H1 (cell line): ENCODE measurements around the gene RIBC2. TPM values are rescaled to one million over a fixed set of nuclear protein-coding genes. Genes with fewer than 3 reads are reported as not detected.
A peak's percentile ranks its signal among the peaks of the same experiment; 100 is the strongest.

Experiments
- CTCF ChIA-PET: fragments of 300-600 bp; sonication (Branson Sonifier 250); formaldehyde crosslinking; loops from one replicate; lab custom pipeline; 2021; ENCODE audit not compliant: partially characterized antibody; lab: Charles Lee
- POLR2A ChIA-PET: fragments of 300-600 bp; sonication (Branson Sonifier 250); formaldehyde crosslinking; loops from one replicate; lab custom pipeline; 2021; ENCODE audit warnings: inconsistent platforms; ENCODE audit not compliant: partially characterized antibody; lab: Charles Lee
- DNase-seq, 2 experiments: peaks; one replicate each; pipeline versions ENCODE4 v3.0.0 to v3.0.0-alpha.2; 2010 to 2022; ENCODE audit warnings: low spot score in 2 of 2, low read depth in 1 of 2, mixed read lengths in 1 of 2
- FAIRE-seq: peaks from 2 replicates; lab custom pipeline; 2011; peaks lifted over from hg19 to GRCh38; lab: Jason Lieb, UNC
- H2AFZ ChIP-seq: 2 replicates; pipeline ENCODE4 v1.8.1; 2012; ENCODE audit warnings: low read length, inconsistent platforms
- H2AK5ac ChIP-seq: 2 replicates; pipeline ENCODE4 v1.6.1; 2013; ENCODE audit warnings: low read depth, low read length
- H2BK120ac ChIP-seq: replicated peaks from 2 replicates; pipeline ENCODE3; 2013; ENCODE audit warnings: low read depth, low read length, inconsistent platforms
- H2BK12ac ChIP-seq: 2 replicates; pipeline ENCODE4 v1.6.1; 2013; ENCODE audit warnings: low read depth, low read length
- H2BK15ac ChIP-seq: 2 replicates; pipeline ENCODE4 v1.6.1; 2013; ENCODE audit warnings: low read length
- H2BK20ac ChIP-seq: 2 replicates; pipeline ENCODE4 v1.6.1; 2013; ENCODE audit warnings: low read length
- H2BK5ac ChIP-seq: 2 replicates; pipeline ENCODE4 v1.6.1; 2013; ENCODE audit warnings: low read depth, low read length
- H3K14ac ChIP-seq: 2 replicates; pipeline ENCODE4 v1.6.1; 2013; ENCODE audit warnings: inconsistent platforms; ENCODE audit not compliant: insufficient read length
- H3K18ac ChIP-seq: 2 replicates; pipeline ENCODE4 v1.6.1; 2013; ENCODE audit warnings: low read length; ENCODE audit errors: extremely low read depth
- H3K23ac ChIP-seq: 2 replicates; pipeline ENCODE4 v1.6.1; 2013; ENCODE audit warnings: inconsistent platforms; ENCODE audit not compliant: insufficient read length
- H3K23me2 ChIP-seq: 2 replicates; pipeline ENCODE4 v1.6.1; 2013; ENCODE audit warnings: low read depth, low read length
- H3K27ac ChIP-seq: 2 replicates; pipeline ENCODE4 v1.6.1; 2011; ENCODE audit warnings: low read depth, low read length, inconsistent platforms
- H3K27me3 ChIP-seq, 4 experiments: replicated peaks in 1 of 4; 1 replicate in 1 of 4; 2 replicates in 3 of 4; pipeline versions ENCODE4 v1.6.1 to v1.8.1; 2011 to 2013; ENCODE audit warnings: low read length in 3 of 4, mild to moderate bottlenecking in 3 of 4, inconsistent platforms in 2 of 4, mixed read lengths in 2 of 4, moderate library complexity in 1 of 4; ENCODE audit not compliant: control insufficient read depth in 3 of 4, insufficient read depth in 3 of 4; ENCODE audit errors: extremely low read depth in 1 of 4
- H3K36me3 ChIP-seq, 4 experiments: 2 replicates each; pipeline versions ENCODE4 v1.6.1 to v1.8.1; 2011 to 2013; ENCODE audit warnings: mild to moderate bottlenecking in 4 of 4, low read length in 3 of 4, moderate library complexity in 2 of 4, control low read depth in 1 of 4, inconsistent platforms in 1 of 4; ENCODE audit not compliant: insufficient read depth in 4 of 4, control insufficient read depth in 2 of 4
- H3K4ac ChIP-seq: replicated peaks from 2 replicates; pipeline ENCODE3; 2013; ENCODE audit warnings: low read length, low read depth, mixed read lengths, inconsistent platforms; ENCODE audit not compliant: insufficient read length
- H3K4me1 ChIP-seq, 4 experiments: replicated peaks in 1 of 4; 1 replicate in 1 of 4; 2 replicates in 3 of 4; pipeline versions ENCODE4 v1.6.1 to v1.8.1; 2011 to 2013; ENCODE audit warnings: low read length in 3 of 4, inconsistent platforms in 2 of 4, mixed read lengths in 1 of 4; ENCODE audit not compliant: insufficient read depth in 4 of 4, control insufficient read depth in 3 of 4
- H3K4me2 ChIP-seq, 2 experiments: 2 replicates each; pipeline versions ENCODE4 v1.6.1 to v1.8.1; 2011 to 2013; ENCODE audit warnings: low read depth in 2 of 2, low read length in 2 of 2, control low read depth in 1 of 2, inconsistent platforms in 1 of 2, mild to moderate bottlenecking in 1 of 2; ENCODE audit not compliant: insufficient read depth in 1 of 2
- H3K4me3 ChIP-seq, 4 experiments: fragments of 200-600, 300-600 bp in 1 of 4; sonication (generic), shearing (Covaris generic), sonication (Bioruptor Twin) in 1 of 4; 2 replicates each; pipeline versions ENCODE4 v1.5.1 to v1.8.1; 2011 to 2016; ENCODE audit warnings: low read length in 4 of 4, low read depth in 3 of 4, control low read depth in 2 of 4, inconsistent platforms in 2 of 4, mild to moderate bottlenecking in 2 of 4, mixed read lengths in 1 of 4, moderate library complexity in 1 of 4; ENCODE audit not compliant: insufficient read depth in 2 of 4; ENCODE audit errors: extremely low read depth in 1 of 4
- H3K56ac ChIP-seq: replicated peaks from 2 replicates; pipeline ENCODE3; 2013; ENCODE audit warnings: low read depth, mild to moderate bottlenecking, mixed read lengths, low read length, inconsistent platforms; ENCODE audit not compliant: insufficient read length
- H3K79me1 ChIP-seq: 2 replicates; pipeline ENCODE4 v1.6.1; 2013; ENCODE audit warnings: low read depth, low read length, control low read depth
- H3K79me2 ChIP-seq, 2 experiments: 2 replicates each; pipeline versions ENCODE4 v1.6.1 to v1.8.1; 2012 to 2013; ENCODE audit warnings: low read length in 2 of 2, mild to moderate bottlenecking in 2 of 2, inconsistent platforms in 1 of 2; ENCODE audit not compliant: insufficient read depth in 2 of 2, control insufficient read depth in 1 of 2
- H3K9ac ChIP-seq, 4 experiments: replicated peaks in 1 of 4; 1 replicate in 1 of 4; 2 replicates in 3 of 4; pipeline versions ENCODE4 v1.6.1 to v1.8.1; 2011 to 2013; ENCODE audit warnings: low read depth in 3 of 4, low read length in 3 of 4, control low read depth in 2 of 4, mild to moderate bottlenecking in 2 of 4, moderate library complexity in 2 of 4, inconsistent platforms in 1 of 4; ENCODE audit errors: extremely low read depth in 1 of 4
- H3K9me3 ChIP-seq, 2 experiments: 2 replicates each; pipeline versions ENCODE4 v1.6.1 to v1.8.1; 2012 to 2013; ENCODE audit warnings: mild to moderate bottlenecking in 2 of 2, moderate library complexity in 2 of 2, control low read depth in 1 of 2, inconsistent platforms in 1 of 2, low read depth in 1 of 2, low read length in 1 of 2, mixed read lengths in 1 of 2; ENCODE audit not compliant: insufficient read depth in 2 of 2
- H4K20me1 ChIP-seq, 2 experiments: replicated peaks in 1 of 2; 2 replicates each; pipeline versions ENCODE3 to v1.8.1; 2011 to 2013; ENCODE audit warnings: inconsistent platforms in 2 of 2, low read length in 2 of 2, mild to moderate bottlenecking in 1 of 2; ENCODE audit not compliant: insufficient read depth in 2 of 2, control insufficient read depth in 1 of 2
- H4K5ac ChIP-seq: 2 replicates; pipeline ENCODE4 v1.6.1; 2013; ENCODE audit warnings: low read length, low read depth, mixed read lengths, inconsistent platforms; ENCODE audit not compliant: insufficient read length
- H4K8ac ChIP-seq: 2 replicates; pipeline ENCODE4 v1.8.0; 2013; ENCODE audit warnings: mild to moderate bottlenecking, moderate library complexity, low read length, inconsistent platforms; ENCODE audit not compliant: insufficient read depth; ENCODE audit errors: extremely low read depth
- H4K91ac ChIP-seq: replicated peaks from 2 replicates; pipeline ENCODE3; 2013; ENCODE audit warnings: low read length, mixed read lengths, inconsistent platforms; ENCODE audit not compliant: insufficient read length
- ATF3 ChIP-seq: IDR thresholded peaks from 2 replicates; pipeline ENCODE4 v1.6.1; 2011; ENCODE audit warnings: low read depth, mild to moderate bottlenecking, low read length; ENCODE audit not compliant: insufficient read depth
- HDAC2 ChIP-seq, 2 experiments: fragments of 300-600 bp in 1 of 2; sonication (generic) in 1 of 2; IDR thresholded peaks; 2 replicates each; pipeline ENCODE4 v1.6.1; 2011 to 2012; ENCODE audit warnings: low read depth in 2 of 2, low read length in 2 of 2, mild to moderate bottlenecking in 2 of 2, moderate library complexity in 2 of 2, borderline replicate concordance in 1 of 2, inconsistent platforms in 1 of 2
- HDAC6 ChIP-seq: IDR thresholded peaks from one replicate; pipeline ENCODE4 v1.7.1; 2012; ENCODE audit warnings: low read depth, mild to moderate bottlenecking, inconsistent platforms, low read length, moderate library complexity
- USF2 ChIP-seq: IDR thresholded peaks from 2 replicates; pipeline ENCODE4 v1.6.1; 2011; ENCODE audit warnings: low read length, improper control_type of control experiment
- WGBS, 2 experiments: shearing (Covaris generic) in 1 of 2; methylation state at CpG; one replicate each; pipeline versions ENCODE4 v1.1.6 to v1.1.7; 2013 to 2015; ENCODE audit warnings: low lambda C conversion rate in 2 of 2, mixed read lengths in 2 of 2, inconsistent platforms in 1 of 2, low coverage in 1 of 2, missing lambda C conversion rate in 1 of 2; ENCODE audit not compliant: insufficient replicate concordance in 2 of 2, insufficient coverage in 1 of 2, insufficient read length in 1 of 2; ENCODE audit errors: extremely low coverage in 1 of 2, missing lambda C conversion rate in 1 of 2; 5-methylcytosine and 5-hydroxymethylcytosine counted together
- polyA plus RNA-seq, 7 experiments: library from polyadenylated mRNA; depleted of rRNA in 3 of 7; stranded (reverse) in 5 of 7; unstranded in 2 of 7; fragments of >200 nt in 5 of 7; fragments of 200-250 nt in 2 of 7; gene quantifications; 1 replicate in 5 of 7; 2 replicates in 1 of 7; 4 replicates in 1 of 7; pipeline versions ENCODE4 v1.2.1 to v1.2.3, GENCODE V29; 2011 to 2013; ENCODE audit warnings: missing spikeins in 2 of 7, mixed read lengths in 2 of 7
- total RNA-seq: library from RNA; stranded (reverse); fragmentation: NEBNext Ultra II Directional; extraction: Animal tissue kit (Norgen Biotek cat#: 25700); gene quantifications from 2 replicates; pipeline ENCODE4 v1.2.1, GENCODE V29; 2021
- TF ChIP-seq, protein P1 (sequence below): IDR thresholded peaks from 2 replicates; pipeline ENCODE4 v1.6.1; 2012; ENCODE audit warnings: low read length, inconsistent platforms

Gene RIBC2
- total and polyA plus RNA-seq, 2 of the 8 experiments (the other 6 are each of a cell fraction or from before 2014, with no cell fraction given): 0.79 to 2.1 TPM

GRCh38 chr22:45422237-45422983 lies 8.9 kb downstream of the RIBC2 start:
- H3K4me3 ChIP-seq: no peak overlapping the region
- H3K14ac ChIP-seq: no peak overlapping the region
- no peaks in the 10 kb centered on the region for H4K20me1 ChIP-seq
- H3K9me3 ChIP-seq: no peaks in the 10 kb centered on the region
- ChIA-PET CTCF (interaction anchor here (1.0 to 1.3 kb wide), 3 partner anchors 10 to 17 kb away, joined by 3 to 4 read pairs (median 4); partner anchors contain the start of genes RIBC2 and SMC1B), POLR2A (interaction anchor here (0.8 kb wide), 1 partner anchor 8 kb away, joined by 6 read pairs; no protein-coding TSS in a partner anchor)
- no peak overlapping the region for H2BK120ac ChIP-seq
- no peak overlapping the region for H2BK20ac ChIP-seq
- no peaks in the 10 kb centered on the region for H3K79me2 ChIP-seq
- no peak overlapping the region for H3K23ac ChIP-seq
- no peak overlapping the region for H4K8ac ChIP-seq
- DNase-seq: peak in 1 of 2 experiments; percentile 41
- no peak overlapping the region for H3K27ac ChIP-seq
- WGBS, 2 experiments: 92% methylated on average over 14 of the region's 14 CpGs; no CpG with 5 or more reads in 1 of the 2 experiments
- H3K36me3 ChIP-seq: no peaks in the 10 kb centered on the region; a peak in 1 of 8 replicates
- no peak for FAIRE-seq
- no peak overlapping the region for H3K4ac ChIP-seq
- no peaks in the 10 kb centered on the region for H3K79me1 ChIP-seq
- H4K5ac ChIP-seq: no peak overlapping the region
- no peak overlapping the region for H2AFZ ChIP-seq
- no peak overlapping the region for H3K56ac ChIP-seq
- H3K18ac ChIP-seq: no peak overlapping the region; the same call in 1 of the 2 replicates
- no peaks in the 10 kb centered on the region; a peak in 1 of 7 replicates for H3K4me1 ChIP-seq
- no peak overlapping the region for H2BK12ac ChIP-seq
- no peaks in the 10 kb centered on the region for H3K27me3 ChIP-seq
- no peak overlapping the region for H3K9ac ChIP-seq
- TF ChIP-seq HDAC2 (IDR thresholded peaks at IDR 0.05; ENCODE audit: borderline replicate concordance in 1 of 2, low read depth in 2 of 2, low read length in 2 of 2): no peak
- TF ChIP-seq, protein P1, sequence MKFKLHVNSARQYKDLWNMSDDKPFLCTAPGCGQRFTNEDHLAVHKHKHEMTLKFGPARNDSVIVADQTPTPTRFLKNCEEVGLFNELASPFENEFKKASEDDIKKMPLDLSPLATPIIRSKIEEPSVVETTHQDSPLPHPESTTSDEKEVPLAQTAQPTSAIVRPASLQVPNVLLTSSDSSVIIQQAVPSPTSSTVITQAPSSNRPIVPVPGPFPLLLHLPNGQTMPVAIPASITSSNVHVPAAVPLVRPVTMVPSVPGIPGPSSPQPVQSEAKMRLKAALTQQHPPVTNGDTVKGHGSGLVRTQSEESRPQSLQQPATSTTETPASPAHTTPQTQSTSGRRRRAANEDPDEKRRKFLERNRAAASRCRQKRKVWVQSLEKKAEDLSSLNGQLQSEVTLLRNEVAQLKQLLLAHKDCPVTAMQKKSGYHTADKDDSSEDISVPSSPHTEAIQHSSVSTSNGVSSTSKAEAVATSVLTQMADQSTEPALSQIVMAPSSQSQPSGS: no peak
- TF ChIP-seq HDAC6: no peak
- TF ChIP-seq USF2: peak; percentile 36; the same call in 1 of the 2 replicates
- TF ChIP-seq ATF3: no peak
- TF ChIP-seq, all 59 proteins: peak for 1
- Histone ChIP-seq H2BK15ac (no peak overlapping the region), H2BK5ac (no peak overlapping the region), H3K23me2 (no peaks in the 10 kb centered on the region; the same call in 1 of the 2 replicates), H2AK5ac (0 out of 2 replicates have a peak overlapping the region, but pooled peaks have one; percentile 4), H3K4me2 (no peak overlapping the region), H4K91ac (no peak overlapping the region)
